Measurements from ENCODE around the gene ACSM4. TPM values are rescaled to one million over a fixed set of nuclear protein-coding genes. Genes with fewer than 3 reads are reported as not detected.

The ACSM4 gene
- total and polyA plus RNA-seq, 9 of the 15 experiments (the other 6 are each of a cell fraction or from before 2014, with no cell fraction given): not detected

GRCh38 chr12:7292300-7292699 lies 11.6 kb upstream of the ACSM4 start:
- ATAC-seq (no peak), DNase-seq (ENCODE audit: extremely low read depth in 1 of 4, low spot score in 3 of 4) (no peak), FAIRE-seq (no peak)
- ChIA-PET POLR2A (interaction anchor here (0.6 kb wide), 2 partner anchors 12 to 14 kb away, joined by 3 read pairs; no protein-coding TSS in a partner anchor), CTCF (ENCODE audit: low intra/inter-chr PET ratio) (no interaction called here)
- no peak overlapping the region for H3K4me3 ChIP-seq
- peak overlapping the region; percentile 44 for H2AFZ ChIP-seq (ENCODE audit: low read depth, low read length)
- H3K27me3 ChIP-seq (ENCODE audit: control insufficient read depth in 2 of 2, insufficient read depth in 2 of 2, low read length in 2 of 2): no peaks in the 10 kb centered on the region
- H3K36me3 ChIP-seq (ENCODE audit: control insufficient read depth, insufficient read depth, low read length): no peaks in the 10 kb centered on the region
- no peaks in the 10 kb centered on the region; the same call in 1 of the 2 replicates for H3K9me3 ChIP-seq (replicated peaks; ENCODE audit: control insufficient read depth, insufficient read depth, low read depth, low read length)
- 0% methylated on average over 2 of the region's 2 CpGs for WGBS (ENCODE audit: insufficient coverage, low coverage, missing lambda C conversion rate)
- peaks cover 0 to 39% of the 10 kb centered on the region in 2 experiments; a peak in 3 of 5 replicates for H3K4me1 ChIP-seq (replicated peaks in 1 of 2; ENCODE audit: control insufficient read depth in 2 of 2, insufficient read depth in 2 of 2, low read length in 2 of 2)
- no peak overlapping the region for H3K4me2 ChIP-seq (ENCODE audit: insufficient read depth, low read length)
- peak overlapping the region; percentile 60; the same call in 2 of the 3 replicates for H3K27ac ChIP-seq (ENCODE audit: extremely low read depth, low read depth, low read length)
- no peaks in the 10 kb centered on the region for H3K9me1 ChIP-seq (ENCODE audit: control insufficient read depth, insufficient read depth, low read length)
- H3K9ac ChIP-seq (ENCODE audit: insufficient read depth in 1 of 2, low read depth in 2 of 2, low read length in 2 of 2): no peak overlapping the region
- no peaks in the 10 kb centered on the region for H4K20me1 ChIP-seq (replicated peaks; ENCODE audit: control insufficient read depth, insufficient read depth, low read length)
- in situ Hi-C loops (cut with MboI) (no loop called here), intact Hi-C loops (cut with micrococcal nuclease) (no loop called here)
- no TSS peak for BruUV-seq (replicated peaks)
- no peaks in the 10 kb centered on the region for H3K79me2 ChIP-seq (ENCODE audit: control insufficient read depth, insufficient read depth, low read length)
- TF ChIP-seq CHAMP1 (IDR thresholded peaks at IDR 0.05) (no peak), EZH2 (IDR thresholded peaks at IDR 0.05; ENCODE audit: borderline replicate concordance, low read depth, low read length) (no peak), PTBP1 (IDR thresholded peaks at IDR 0.05; ENCODE audit: low read depth, low read length) (no peak), ZNF395 (CRISPR knock-in tag; IDR thresholded peaks at IDR 0.05) (0 out of 2 replicates have a peak, but pooled peaks have one; percentile 33), ZNF778 (CRISPR knock-in tag; IDR thresholded peaks at IDR 0.05) (no peak), ARID3A (IDR thresholded peaks at IDR 0.05; ENCODE audit: borderline replicate concordance, low read depth, low read length) (no peak), NFIC (IDR thresholded peaks at IDR 0.05) (no peak), TCF7L2 (IDR thresholded peaks at IDR 0.05; ENCODE audit: low read depth, low read length) (no peak), PRDM10 (IDR thresholded peaks at IDR 0.05; ENCODE audit: partially characterized antibody) (peak; percentile 90), L3MBTL2 (IDR thresholded peaks at IDR 0.05) (peak; percentile 35; the same call in 1 of the 2 replicates), POLR2AphosphoS2 (IDR thresholded peaks at IDR 0.05; ENCODE audit: low read length) (no peak), ATF4 (CRISPR knock-in tag; IDR thresholded peaks at IDR 0.05) (0 out of 2 replicates have a peak, but pooled peaks have one; percentile 21)
